SU-DHL-6 (cell line): ENCODE measurements around the gene BNC2.

Source experiments
- EZH2phosphoT487 ChIP-seq: fragments of 200-600 bp; sonication (generic), shearing (Covaris generic); conservative IDR thresholded peaks from 2 replicates; pipeline ENCODE4 v1.6.1; 2018; ENCODE audit warnings: mild to moderate bottlenecking, antibody characterized with exemption, low read length, moderate library complexity, mixed read lengths
- TF ChIP-seq, protein P1 (sequence below): fragments of 200-600 bp; sonication (generic); IDR thresholded peaks from one replicate; pipeline ENCODE4 v1.5.1; 2017; ENCODE audit warnings: antibody characterized with exemption, mild to moderate bottlenecking, low read length, moderate library complexity; ENCODE audit not compliant: insufficient read depth, poor library complexity, severe bottlenecking

DNA sequence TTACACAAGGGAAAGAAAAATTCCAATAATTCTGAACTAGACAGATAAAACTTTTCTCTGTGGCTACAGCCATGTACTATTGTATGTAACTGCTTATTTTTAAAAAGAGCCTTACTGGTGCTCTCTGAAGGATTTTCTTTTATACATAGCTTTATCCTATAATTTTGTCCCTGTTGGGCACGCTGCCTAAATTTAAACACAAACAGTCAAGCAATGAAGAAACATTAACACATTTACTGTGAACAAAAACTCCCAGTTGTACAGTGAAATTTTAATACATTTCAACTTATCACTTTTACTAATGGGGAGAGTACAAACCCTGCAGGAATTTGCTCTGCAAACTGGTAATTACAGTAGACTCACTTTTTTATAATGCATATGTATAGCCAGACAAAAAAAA, 273.3 kb downstream of the BNC2 start:
- TF ChIP-seq EZH2phosphoT487, result no peak
- TF ChIP-seq, protein P1, sequence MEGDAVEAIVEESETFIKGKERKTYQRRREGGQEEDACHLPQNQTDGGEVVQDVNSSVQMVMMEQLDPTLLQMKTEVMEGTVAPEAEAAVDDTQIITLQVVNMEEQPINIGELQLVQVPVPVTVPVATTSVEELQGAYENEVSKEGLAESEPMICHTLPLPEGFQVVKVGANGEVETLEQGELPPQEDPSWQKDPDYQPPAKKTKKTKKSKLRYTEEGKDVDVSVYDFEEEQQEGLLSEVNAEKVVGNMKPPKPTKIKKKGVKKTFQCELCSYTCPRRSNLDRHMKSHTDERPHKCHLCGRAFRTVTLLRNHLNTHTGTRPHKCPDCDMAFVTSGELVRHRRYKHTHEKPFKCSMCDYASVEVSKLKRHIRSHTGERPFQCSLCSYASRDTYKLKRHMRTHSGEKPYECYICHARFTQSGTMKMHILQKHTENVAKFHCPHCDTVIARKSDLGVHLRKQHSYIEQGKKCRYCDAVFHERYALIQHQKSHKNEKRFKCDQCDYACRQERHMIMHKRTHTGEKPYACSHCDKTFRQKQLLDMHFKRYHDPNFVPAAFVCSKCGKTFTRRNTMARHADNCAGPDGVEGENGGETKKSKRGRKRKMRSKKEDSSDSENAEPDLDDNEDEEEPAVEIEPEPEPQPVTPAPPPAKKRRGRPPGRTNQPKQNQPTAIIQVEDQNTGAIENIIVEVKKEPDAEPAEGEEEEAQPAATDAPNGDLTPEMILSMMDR, result no peak
